ENCODE results near the gene PSME3IP1.
A peak's percentile ranks its signal among the peaks of the same experiment; 100 is the strongest.
"Not testable (repeated sequence)": the region's sequence is repeated elsewhere in the genome, so short reads cannot be mapped to it uniquely, and the experiment has no call there.

Gene PSME3IP1, protein sequence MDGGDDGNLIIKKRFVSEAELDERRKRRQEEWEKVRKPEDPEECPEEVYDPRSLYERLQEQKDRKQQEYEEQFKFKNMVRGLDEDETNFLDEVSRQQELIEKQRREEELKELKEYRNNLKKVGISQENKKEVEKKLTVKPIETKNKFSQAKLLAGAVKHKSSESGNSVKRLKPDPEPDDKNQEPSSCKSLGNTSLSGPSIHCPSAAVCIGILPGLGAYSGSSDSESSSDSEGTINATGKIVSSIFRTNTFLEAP

GRCh38 chr16:57185945-57186871 lies at the start of gene PSME3IP1, which contains the start of gene RSPRY1:
Gene PSME3IP1 (minus strand): TSS chr16:57186039. CDS start chr16:57173854, 12,185 bp downstream.
Gene RSPRY1 (plus strand): TSS chr16:57186329. CDS start chr16:57204659, 18,330 bp downstream.
- peak; percentile 100 for DNase-seq

- DNase-seq: peak; percentile 87
Observed at GRCh38 chr16:57235128-57236021, 49.5 kb upstream of the PSME3IP1 start.

- no peak for DNase-seq
Observed at GRCh38 chr16:57234707-57235092, 48.9 kb upstream of the PSME3IP1 start.

DNA sequence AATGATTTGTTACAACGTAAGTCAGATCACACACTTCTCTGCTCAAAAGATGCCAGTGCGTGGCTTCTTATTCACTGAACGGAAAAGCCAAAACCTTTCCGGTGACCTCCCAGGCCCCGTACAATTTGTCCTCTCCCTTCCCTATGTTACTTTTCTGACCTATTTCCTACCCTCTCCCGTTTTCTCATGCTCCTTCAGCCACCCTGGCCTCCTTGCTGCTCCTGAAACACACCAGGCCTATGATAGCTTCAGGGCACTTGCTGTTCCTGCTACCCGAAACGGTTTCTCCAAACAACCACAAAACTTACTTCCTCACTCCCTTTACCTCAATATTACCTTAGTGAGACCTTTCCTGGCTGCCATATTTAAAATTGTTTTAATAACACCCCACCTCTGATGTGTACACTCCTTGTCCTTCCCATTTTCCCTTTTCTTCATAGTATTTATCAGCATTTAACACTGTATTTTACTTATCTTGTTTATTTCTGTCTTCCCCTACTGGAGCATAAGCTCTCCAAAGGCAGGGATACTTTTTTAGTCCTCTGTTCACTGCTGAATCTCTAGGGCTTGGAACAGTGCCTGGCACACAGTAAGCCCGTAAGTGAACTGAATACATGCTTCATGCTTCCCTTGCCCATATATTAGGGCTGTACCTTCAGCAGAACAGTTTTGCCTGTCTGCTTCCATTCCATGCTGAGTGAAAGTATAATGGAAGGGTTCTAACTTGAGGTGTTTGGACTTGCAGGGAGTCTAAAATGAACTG lies 48.3 kb upstream of the PSME3IP1 start:
- no peak for DNase-seq

DNA sequence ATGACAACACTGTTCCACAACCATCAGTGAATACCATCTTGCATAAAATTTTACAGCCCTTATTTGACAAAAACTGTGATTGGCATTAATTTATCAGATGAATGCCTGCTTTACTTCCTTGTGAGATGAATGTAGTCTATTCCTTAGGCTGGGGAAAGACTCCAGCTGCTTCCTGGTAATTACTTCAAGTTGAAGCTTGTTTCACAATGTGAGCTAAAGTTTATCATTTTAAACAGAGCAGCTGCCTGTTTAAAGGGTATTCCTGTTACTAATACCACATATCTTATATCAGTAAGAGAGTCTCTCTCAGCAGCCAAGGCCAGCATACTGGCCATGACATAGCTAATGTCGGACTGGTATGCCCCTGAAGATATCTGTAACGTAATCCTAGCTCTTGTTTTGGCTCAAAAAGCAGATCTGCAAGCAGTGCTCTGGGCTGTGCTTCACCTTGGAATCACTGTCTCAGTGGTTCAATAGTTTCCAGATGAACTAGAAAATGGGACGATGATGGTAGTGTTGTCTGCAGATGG lies 46.0 kb upstream of the PSME3IP1 start:
- no peak for DNase-seq

DNA sequence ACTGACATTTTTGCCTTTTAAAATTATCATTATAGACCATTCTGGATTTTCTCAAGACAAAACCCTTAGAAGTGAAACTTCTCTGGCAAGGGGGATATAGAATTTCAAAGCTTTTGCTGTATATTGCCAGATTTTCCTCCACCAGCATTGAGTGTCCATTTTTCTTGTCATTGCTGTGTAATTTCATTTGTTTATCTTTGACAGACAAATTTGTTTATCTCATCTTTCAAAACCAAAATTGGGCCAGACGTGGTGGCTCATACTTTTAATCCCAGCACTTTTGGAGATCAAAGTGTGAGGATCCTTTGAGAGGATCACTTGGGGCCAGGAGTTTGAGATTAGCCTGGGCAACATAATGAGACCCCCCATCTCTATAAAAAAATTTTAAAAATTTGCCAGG lies 43.2 kb upstream of the PSME3IP1 start:
- DNase-seq: no peak

GRCh38 chr16:57226701-57227621 lies 41.1 kb upstream of the PSME3IP1 start:
- peak; percentile 32 for DNase-seq

- DNase-seq: no peak
Observed at GRCh38 chr16:57225978-57226377, 40.1 kb upstream of the PSME3IP1 start.

- no peak for DNase-seq
Observed at GRCh38 chr16:57224651-57225335, 39.0 kb upstream of the PSME3IP1 start.

DNA sequence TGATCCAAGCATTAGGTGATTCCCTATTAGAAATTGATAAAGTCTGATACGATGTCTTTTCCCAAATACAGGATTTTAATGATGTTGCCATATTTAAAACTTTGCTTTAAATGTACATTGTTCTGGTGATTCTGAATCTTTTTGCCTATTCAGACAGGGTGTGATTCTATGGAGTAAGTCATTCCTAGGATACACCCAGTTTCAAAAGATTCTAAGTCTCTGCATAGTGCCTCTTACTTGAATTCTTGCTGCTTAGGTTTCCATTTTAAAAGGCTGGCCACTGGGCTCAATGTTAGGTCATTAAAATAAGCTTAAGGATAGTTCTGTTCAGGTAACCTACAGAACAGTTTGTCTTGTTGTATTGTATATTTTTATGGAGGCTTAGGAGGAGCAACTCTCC lies 37.2 kb upstream of the PSME3IP1 start:
- DNase-seq: no peak

GRCh38 chr16:57216968-57217367 lies 31.1 kb upstream of the PSME3IP1 start:
- DNase-seq: no peak

GRCh38 chr16:57213462-57213861 lies 27.6 kb upstream of the PSME3IP1 start:
- no peak for DNase-seq

DNA sequence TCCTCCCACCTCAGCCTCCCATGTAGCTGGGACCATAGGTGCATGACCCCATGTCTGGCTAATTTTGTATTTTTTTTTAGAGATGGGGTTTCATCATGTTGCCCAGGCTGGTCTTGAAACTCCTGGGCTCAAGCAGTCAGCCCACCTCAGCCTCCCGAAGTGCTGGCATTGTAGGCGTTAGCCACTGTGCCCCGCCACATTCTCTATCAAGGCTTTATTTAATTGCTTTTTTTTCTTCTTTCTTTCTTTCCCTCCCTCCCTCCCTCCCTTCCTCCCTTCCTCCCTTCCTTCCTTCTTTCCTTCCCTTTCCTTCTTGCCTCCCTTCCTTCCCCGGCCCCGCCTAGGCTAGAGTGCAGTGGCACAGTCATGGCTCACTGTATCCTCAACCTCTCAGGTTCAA lies 23.9 kb upstream of the PSME3IP1 start:
- no peak for DNase-seq

DNA sequence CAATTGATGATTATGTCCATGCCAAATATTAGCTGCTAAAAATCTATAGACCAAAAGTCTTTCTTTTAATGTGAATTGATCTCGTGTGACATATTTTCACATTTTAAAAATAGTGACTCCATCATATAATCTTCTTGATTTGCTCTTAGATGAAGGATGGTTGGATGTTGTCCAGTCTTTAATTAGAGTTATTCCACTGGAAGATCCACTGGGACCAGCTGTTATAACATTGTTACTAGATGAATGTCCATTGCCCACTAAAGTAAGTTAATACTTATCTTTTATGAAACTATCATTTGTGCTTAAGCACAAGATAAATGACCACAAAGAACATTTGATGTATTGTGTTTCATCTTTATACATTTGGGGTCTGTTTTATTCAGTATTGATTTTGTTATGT lies 23.1 kb upstream of the PSME3IP1 start:
- DNase-seq: no peak

DNA sequence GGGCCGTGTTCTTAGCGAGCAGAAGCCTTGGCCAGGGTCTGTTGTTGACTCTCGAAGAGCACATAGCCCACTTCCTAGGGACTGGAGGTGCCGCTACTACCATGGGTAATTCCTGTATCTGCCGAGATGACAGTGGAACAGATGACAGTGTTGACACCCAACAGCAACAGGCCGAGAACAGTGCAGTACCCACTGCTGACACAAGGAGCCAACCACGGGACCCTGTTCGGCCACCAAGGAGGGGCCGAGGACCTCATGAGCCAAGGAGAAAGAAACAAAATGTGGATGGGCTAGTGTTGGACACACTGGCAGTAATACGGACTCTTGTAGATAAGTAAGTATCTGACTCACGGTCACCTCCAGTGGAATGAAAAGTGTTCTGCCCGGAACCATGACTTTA lies 18.8 kb upstream of the PSME3IP1 start:
- no peak for DNase-seq

- DNase-seq: peak; percentile 15
Observed at GRCh38 chr16:57203451-57203850, 17.6 kb upstream of the PSME3IP1 start.

- no peak for DNase-seq
Observed at GRCh38 chr16:57202095-57202886, 16.5 kb upstream of the PSME3IP1 start.

DNA sequence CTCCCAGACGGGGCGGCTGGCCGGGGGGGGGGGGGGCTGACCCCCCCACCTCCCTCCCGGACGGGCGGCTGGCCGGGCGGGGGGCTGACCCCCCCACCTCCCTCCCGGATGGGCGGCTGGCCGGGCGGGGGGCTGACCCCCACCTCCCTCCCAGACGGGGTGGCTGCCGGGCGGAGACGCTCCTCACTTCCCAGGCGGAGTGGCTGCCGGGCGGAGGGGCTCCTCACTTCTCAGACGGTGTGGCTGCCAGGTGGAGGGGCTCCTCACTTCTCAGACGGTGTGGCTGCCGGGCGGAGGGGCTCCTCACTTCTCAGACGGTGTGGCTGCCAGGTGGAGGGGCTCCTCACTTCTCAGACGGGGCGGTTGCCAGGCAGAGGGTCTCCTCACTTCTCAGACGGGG lies 15.1 kb upstream of the PSME3IP1 start:
- not testable (repeated sequence) for DNase-seq

DNA sequence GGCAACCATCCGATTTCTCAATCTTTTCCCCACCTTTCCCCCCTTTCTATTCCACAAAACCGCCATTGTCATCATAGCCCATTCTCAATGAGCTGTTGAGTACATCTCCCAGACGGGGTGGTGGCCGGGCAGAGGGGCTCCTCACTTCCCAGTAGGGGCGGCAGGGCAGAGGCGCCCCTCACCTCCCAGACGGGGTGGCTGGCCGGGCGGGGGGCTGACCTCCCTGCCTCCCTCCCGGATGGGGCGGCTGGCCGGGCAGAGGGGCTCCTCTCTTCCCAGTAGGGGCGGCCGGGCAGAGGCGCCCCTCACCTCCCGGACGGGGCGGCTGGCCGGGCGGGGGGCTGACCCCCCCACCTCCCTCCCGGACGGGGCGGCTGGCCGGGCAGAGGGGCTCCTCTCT lies 14.5 kb upstream of the PSME3IP1 start:
- DNase-seq: not testable (repeated sequence)
